Spleen (tissue), 7 donors: Measurements from ENCODE around the gene MYOF.

ENCODE experiments used
- CTCF ChIP-seq, 11 experiments: fragments of 200-600 bp in 7 of 11; fragments of 450-650 bp in 4 of 11; sonication (generic) in 4 of 11; IDR thresholded peaks in 8 of 11; conservative IDR thresholded peaks in 3 of 11; 1 replicate in 7 of 11; 2 replicates in 4 of 11; pipeline versions ENCODE4 v1.4.0 to v1.8.0; 2016 to 2021; ENCODE audit warnings: antibody characterized with exemption in 11 of 11, inconsistent platforms in 4 of 11, mild to moderate bottlenecking in 1 of 11
- POLR2AphosphoS5 ChIP-seq, 3 donors: sonication (generic); formaldehyde crosslinking; IDR thresholded peaks; one replicate each; pipeline ENCODE4 v1.5.1; 2017; ENCODE audit warnings: antibody characterized with exemption in 3 of 3
- donor health status: DM: no; HTN: no; CAD: no; lungs with moderate emphysema.
- donor health status: DM: no; HTN: no; CAD: no.
- donor health status: DM: no; HTN: no; CAD: no.

- no peak for TF ChIP-seq CTCF (IDR thresholded peaks at IDR 0.05 in 8 of 11, conservative IDR thresholded peaks at IDR 0.05 in 3 of 11)
- no peak for TF ChIP-seq POLR2AphosphoS5 (IDR thresholded peaks at IDR 0.05)
Observed at GRCh38 chr10:93261089-93261488, 221.0 kb downstream of the MYOF start.
